ENCODE data around the gene PROCA1. TPM values are rescaled to one million over a fixed set of nuclear protein-coding genes. Genes with fewer than 3 reads are reported as not detected.

The PROCA1 gene
- total and polyA plus RNA-seq, 2 of the 8 experiments (the other 6 are each of a cell fraction or from before 2014, with no cell fraction given), result 21.2 to 26.3 TPM

- TF ChIP-seq ATF2 (IDR thresholded peaks at IDR 0.05; ENCODE audit: low read length) (no peak), GABPA (IDR thresholded peaks at IDR 0.05; ENCODE audit: borderline replicate concordance, insufficient read depth, low read length) (no peak), TCF12 (IDR thresholded peaks at IDR 0.05; ENCODE audit: low read depth, low read length) (peak; percentile 87; the same call in 1 of the 2 replicates), TBP (IDR thresholded peaks at IDR 0.05; ENCODE audit: low read depth, low read length) (peak; percentile 76), KDM4A (IDR thresholded peaks at IDR 0.05; ENCODE audit: low read depth, low read length, severe bottlenecking) (peak; percentile 21), RAD21 (IDR thresholded peaks at IDR 0.05 in 1 of 2, conservative IDR thresholded peaks at IDR 0.05 in 1 of 2; ENCODE audit: low read depth in 2 of 2, low read length in 2 of 2) (peak; percentile 98 to 99), NANOG (IDR thresholded peaks at IDR 0.05; ENCODE audit: insufficient read depth, low read depth, low read length, poor library complexity, severe bottlenecking) (peak; percentile 13), HDAC2 (IDR thresholded peaks at IDR 0.05; ENCODE audit: borderline replicate concordance in 1 of 2, low read depth in 2 of 2, low read length in 2 of 2) (peak in 1 of 2 experiments; percentile 11; a peak in 1 of 4 replicates), JUN (IDR thresholded peaks at IDR 0.05; ENCODE audit: low read depth, low read length) (no peak), BACH1 (IDR thresholded peaks at IDR 0.05; ENCODE audit: low read length) (no peak), CTCF (IDR thresholded peaks at IDR 0.05; ENCODE audit: control extremely low read depth in 1 of 3, insufficient read depth in 1 of 3, low read depth in 1 of 3, low read length in 3 of 3) (peak; percentile 98 to 99 (median 99)), HDAC6 (IDR thresholded peaks at IDR 0.05; ENCODE audit: low read depth, low read length) (no peak), MAFK (IDR thresholded peaks at IDR 0.05; ENCODE audit: low read depth, low read length) (no peak), CHD1 (IDR thresholded peaks at IDR 0.05; ENCODE audit: low read depth, low read length) (no peak), KDM1A (IDR thresholded peaks at IDR 0.05; ENCODE audit: borderline replicate concordance, low read length) (no peak), ZNF274 (IDR thresholded peaks at IDR 0.05; ENCODE audit: borderline replicate concordance, extremely low read depth, low read length) (no peak), EGR1 (IDR thresholded peaks at IDR 0.05; ENCODE audit: borderline replicate concordance, low read depth, low read length) (peak; percentile 70; the same call in 1 of the 2 replicates)
Observed at GRCh38 chr17:28726627-28727491, 15.2 kb upstream of the PROCA1 start (continued).
